Neural crest cell (in vitro differentiated cells): ENCODE measurements around the gene SLX9. TPM values are rescaled to one million over a fixed set of nuclear protein-coding genes. Genes with fewer than 3 reads are reported as not detected.

Source experiments
- DNase-seq: peaks from one replicate; pipeline ENCODE4 v3.0.0; 2021; ENCODE audit warnings: low read depth, mixed read lengths, low spot score
- H3K27ac Mint-ChIP-seq: one replicate; pipeline ENCODE4 v1.8.0; 2021; ENCODE audit warnings: mild to moderate bottlenecking, mixed read lengths; ENCODE audit not compliant: unreplicated experiment
- H3K27me3 Mint-ChIP-seq: 2 replicates; pipeline ENCODE4 v1.8.0; 2021; ENCODE audit warnings: low read depth, mild to moderate bottlenecking, mixed read lengths
- H3K36me3 Mint-ChIP-seq: 2 replicates; pipeline ENCODE4 v1.8.0; 2021; ENCODE audit warnings: low read depth, mild to moderate bottlenecking, mixed read lengths
- H3K4me1 Mint-ChIP-seq: 2 replicates; pipeline ENCODE4 v1.8.0; 2021; ENCODE audit warnings: mixed read lengths
- H3K4me3 Mint-ChIP-seq: one replicate; pipeline ENCODE4 v1.8.0; 2021; ENCODE audit warnings: mild to moderate bottlenecking, mixed read lengths
- H3K9me3 Mint-ChIP-seq: 2 replicates; pipeline ENCODE4 v1.8.0; 2021; ENCODE audit warnings: mixed read lengths
- total RNA-seq: library from RNA; stranded (reverse); gene quantifications from 2 replicates; pipeline ENCODE4 v1.2.1, GENCODE V29; 2021
- TF ChIP-seq, protein P1 (sequence below): fragments of 200-600 bp; sonication (generic); conservative IDR thresholded peaks from 2 replicates; pipeline ENCODE4 v1.5.0; 2021; ENCODE audit warnings: antibody characterized with exemption, mild to moderate bottlenecking

The SLX9 gene
- total RNA-seq, 1 donor from 2014 or later, result 42.3 TPM

- no peak overlapping the region for H3K4me3 Mint-ChIP-seq
- H3K9me3 Mint-ChIP-seq, result no peaks in the 10 kb centered on the region
- DNase-seq, result no peak
- TF ChIP-seq, protein P1, sequence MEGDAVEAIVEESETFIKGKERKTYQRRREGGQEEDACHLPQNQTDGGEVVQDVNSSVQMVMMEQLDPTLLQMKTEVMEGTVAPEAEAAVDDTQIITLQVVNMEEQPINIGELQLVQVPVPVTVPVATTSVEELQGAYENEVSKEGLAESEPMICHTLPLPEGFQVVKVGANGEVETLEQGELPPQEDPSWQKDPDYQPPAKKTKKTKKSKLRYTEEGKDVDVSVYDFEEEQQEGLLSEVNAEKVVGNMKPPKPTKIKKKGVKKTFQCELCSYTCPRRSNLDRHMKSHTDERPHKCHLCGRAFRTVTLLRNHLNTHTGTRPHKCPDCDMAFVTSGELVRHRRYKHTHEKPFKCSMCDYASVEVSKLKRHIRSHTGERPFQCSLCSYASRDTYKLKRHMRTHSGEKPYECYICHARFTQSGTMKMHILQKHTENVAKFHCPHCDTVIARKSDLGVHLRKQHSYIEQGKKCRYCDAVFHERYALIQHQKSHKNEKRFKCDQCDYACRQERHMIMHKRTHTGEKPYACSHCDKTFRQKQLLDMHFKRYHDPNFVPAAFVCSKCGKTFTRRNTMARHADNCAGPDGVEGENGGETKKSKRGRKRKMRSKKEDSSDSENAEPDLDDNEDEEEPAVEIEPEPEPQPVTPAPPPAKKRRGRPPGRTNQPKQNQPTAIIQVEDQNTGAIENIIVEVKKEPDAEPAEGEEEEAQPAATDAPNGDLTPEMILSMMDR, result no peak
- peaks cover 12% of the 10 kb centered on the region for H3K4me1 Mint-ChIP-seq
- no peak overlapping the region for H3K27ac Mint-ChIP-seq
- H3K27me3 Mint-ChIP-seq, result no peaks in the 10 kb centered on the region
- no peaks in the 10 kb centered on the region for H3K36me3 Mint-ChIP-seq
Measured at GRCh38 chr21:44985441-44986401, 45.9 kb downstream of the SLX9 start.

- Mint-ChIP-seq H3K4me3 (no peak overlapping the region), H3K9me3 (no peaks in the 10 kb centered on the region), H3K27ac (no peak overlapping the region), H3K4me1 (peaks cover 12% of the 10 kb centered on the region), H3K36me3 (no peaks in the 10 kb centered on the region), H3K27me3 (no peaks in the 10 kb centered on the region)
- DNase-seq, result no peak
- TF ChIP-seq, protein P1, result no peak
Measured at GRCh38 chr21:44986471-44987291, 46.9 kb downstream of the SLX9 start.

DNA sequence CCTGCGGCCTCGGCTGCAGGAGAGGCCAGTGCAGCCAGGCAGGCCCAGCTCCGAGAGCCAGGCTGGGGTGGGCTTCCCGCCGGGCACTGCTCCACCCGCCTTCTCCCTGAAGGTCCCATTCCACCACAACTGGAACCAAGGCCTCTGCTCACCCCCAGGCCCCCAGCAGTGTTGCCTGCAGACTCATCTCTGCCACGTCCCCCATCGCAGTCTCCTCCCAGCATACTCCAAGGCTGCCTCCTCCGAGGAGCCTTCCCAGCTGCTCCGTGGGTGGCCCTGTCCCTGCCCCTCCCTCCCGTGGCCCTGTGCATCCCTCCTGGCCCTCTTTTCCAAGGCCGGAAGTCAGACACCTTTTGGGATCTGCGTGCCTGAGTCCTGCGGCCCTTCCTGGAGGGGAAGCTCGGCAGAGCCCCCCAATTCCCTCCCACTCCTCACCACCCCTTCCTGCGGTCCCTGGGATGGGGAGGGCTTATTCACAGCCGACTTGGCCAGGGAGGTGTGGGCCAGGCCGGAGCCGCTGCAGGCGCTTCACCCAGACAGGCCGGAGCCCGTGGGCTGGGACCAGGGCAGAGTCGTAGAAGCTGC, 47.6 kb downstream of the SLX9 start:
- Mint-ChIP-seq H3K4me3 (no peak overlapping the region), H3K4me1 (peaks cover 12% of the 10 kb centered on the region), H3K36me3 (no peaks in the 10 kb centered on the region), H3K9me3 (no peaks in the 10 kb centered on the region), H3K27ac (no peak overlapping the region), H3K27me3 (no peaks in the 10 kb centered on the region)
- no peak for DNase-seq
- TF ChIP-seq, protein P1, result no peak

- no peak overlapping the region for H3K27ac Mint-ChIP-seq
- peaks cover 11% of the 10 kb centered on the region for H3K4me1 Mint-ChIP-seq
- TF ChIP-seq, protein P1, result no peak
- no peak overlapping the region for H3K4me3 Mint-ChIP-seq
- no peak for DNase-seq
- H3K36me3 Mint-ChIP-seq, result no peaks in the 10 kb centered on the region
- H3K27me3 Mint-ChIP-seq, result no peaks in the 10 kb centered on the region
- H3K9me3 Mint-ChIP-seq, result no peaks in the 10 kb centered on the region
Measured at GRCh38 chr21:44987886-44988606, 48.2 kb downstream of the SLX9 start.
